NCI-H1417 (cell line): ENCODE results near the gene CORO7.

Experiments used
- DNase-seq, 3 experiments: peaks; one replicate each; lab custom pipeline; 2025; lab: John Stamatoyannopoulos, UW

CORO7 gene

DNA sequence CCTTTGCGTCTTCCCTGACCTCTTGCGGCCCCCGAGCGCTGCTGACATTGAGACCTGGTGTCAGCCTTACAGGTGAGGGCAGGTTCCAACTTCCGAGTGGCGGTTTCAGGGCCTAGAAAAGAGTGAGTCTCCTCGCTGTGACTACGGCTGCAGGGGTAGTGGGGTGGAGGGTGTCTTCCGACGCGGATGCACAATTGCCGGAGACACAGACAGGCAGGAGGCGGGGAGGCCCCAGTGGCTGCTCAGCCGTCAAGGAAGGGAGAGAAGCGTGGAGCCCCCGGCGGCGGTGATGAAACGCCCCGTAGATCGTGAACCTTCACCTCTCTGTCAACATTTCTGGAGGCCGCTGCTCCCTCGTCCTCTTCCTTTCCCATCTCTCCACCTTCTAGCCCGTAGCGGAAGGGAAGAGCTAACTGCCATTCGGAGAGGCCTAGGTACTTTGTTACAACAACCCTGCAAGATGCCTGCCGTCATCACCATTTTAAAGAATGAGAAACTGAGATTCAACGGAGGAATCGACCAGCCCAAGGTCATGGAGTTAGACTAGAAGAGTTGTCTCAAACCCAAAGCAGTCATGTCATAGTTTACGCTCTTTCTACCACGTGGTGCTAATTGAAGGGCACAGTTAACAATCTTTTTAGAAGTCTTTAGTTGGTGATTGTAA, 9.8 kb upstream of the CORO7 start:
- DNase-seq, result no peak

DNA sequence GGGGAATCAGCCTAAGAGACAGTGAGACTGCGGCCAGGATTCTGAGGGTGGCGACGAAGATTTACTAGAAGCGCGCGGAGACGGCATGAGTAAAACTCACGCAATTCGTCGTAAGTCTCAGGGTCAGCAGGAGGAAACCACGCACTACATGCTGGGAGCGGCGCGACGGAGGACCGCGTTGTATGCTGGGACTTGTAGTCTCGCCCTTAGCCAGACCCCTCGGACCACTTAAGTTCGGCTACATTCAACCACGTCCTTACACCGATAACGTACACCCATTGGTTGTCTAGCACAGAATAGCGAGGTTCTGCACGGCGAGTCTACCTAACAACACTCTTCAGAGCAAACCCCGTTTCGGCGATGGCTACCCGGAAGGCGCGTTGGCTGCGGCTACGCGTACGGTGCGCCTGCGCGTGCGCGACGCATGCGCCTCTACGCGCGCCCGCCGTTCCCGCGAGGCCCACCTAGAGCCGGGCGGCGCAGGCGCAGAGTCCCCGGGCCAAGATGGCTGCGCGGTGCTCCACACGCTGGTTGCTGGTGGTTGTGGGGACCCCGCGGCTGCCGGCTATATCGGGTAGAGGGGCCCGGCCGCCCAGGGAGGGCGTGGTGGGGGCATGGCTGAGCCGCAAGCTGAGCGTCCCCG, 9.1 kb upstream of the CORO7 start, which contains the start of gene DNAJA3:
Gene DNAJA3 (plus strand): TSS at position 491 of the 643 bp plus-strand sequence. CDS start 14 bp downstream, at position 505.
- DNase-seq, result peak; percentile 93 to 99 (median 98)

DNA sequence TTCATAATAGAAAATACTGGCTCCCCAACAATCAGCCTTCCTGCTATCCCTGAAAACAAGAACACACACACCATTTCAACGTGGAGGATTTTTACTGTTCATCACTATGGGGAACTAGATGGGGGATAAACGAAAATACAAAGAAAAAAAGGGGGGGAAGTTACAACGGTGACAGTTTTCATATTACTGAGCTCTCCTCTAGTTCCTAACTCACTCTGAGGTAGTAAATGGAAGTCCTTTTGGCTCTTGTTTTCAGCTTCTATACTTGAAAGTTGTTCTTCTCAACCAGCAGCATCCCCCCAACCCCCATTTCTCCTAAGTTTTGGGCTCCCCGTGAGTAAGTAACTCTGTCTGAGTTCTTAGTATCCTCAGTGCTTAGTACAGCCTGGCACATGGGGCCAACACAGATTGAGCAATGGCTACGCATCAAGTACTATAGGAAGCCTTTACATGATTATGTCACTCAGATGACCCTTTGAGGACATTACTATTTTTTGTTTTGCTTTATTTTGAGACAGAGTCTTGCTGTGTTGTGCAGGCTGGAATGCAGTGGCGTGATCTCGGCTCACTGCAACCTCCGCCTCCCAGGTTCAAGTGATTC, 4.2 kb upstream of the CORO7 start:
- no peak for DNase-seq

DNA sequence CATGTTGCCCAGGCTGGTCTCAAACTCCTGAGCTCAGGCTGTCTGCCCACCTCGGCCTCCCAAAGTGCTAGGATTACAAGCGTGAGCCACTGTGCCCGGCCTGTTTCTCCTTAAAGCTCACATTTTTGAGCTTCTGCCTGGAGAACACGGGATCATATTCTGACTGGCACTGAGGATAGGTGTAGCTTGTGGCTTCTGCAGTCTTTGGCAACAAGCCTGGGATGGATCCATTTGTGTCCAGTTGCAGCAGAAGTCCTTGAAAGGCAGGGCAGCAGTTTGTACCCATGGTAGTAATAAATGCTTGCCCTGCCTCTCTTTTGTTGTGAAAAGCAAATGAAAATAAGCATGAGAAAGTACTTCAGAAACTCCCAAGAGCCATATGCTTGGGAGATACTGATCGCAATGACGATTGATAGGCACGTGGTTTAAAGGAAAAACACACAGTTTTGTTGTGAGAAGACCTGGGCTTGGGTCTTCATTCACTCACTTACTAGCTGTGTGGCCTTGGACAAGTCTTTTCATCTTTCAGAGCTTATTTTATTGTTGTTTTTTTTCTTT, 3.1 kb upstream of the CORO7 start:
- no peak for DNase-seq

DNA sequence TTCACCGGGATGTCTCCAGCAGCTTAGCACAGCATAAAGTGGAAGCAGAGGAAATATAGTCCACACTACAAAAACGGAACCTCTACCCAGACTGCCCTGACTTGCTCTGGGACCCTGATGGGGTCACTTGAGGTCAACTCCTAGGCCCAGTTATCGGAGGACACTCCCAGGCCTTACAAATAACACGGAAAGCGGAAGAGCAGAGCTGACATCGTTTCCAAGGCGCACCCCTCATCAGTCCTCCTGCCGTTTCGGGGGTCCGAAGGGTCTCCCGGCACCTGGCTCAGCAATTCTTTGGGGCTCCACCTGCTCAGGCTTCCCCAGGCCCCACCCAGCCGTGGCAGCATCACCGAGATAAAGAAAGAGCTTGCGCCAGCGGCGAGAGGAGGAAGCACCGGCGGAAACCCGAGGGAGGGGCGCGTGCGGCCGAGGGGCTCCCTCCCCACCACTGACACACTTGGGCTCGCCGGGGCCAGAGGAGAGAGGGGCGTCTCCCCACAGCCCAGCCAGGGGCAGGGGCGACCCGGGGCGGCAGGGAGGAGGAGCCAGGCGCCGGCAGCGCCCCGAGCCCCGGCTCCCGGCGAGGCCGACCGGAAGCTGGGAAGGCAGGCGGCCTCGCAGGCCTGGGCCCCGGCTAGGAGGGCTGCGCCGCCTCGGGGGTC, 727 bp downstream of the CORO7 start:
- peak in 2 of 3 experiments; percentile 50 to 60 for DNase-seq

DNA sequence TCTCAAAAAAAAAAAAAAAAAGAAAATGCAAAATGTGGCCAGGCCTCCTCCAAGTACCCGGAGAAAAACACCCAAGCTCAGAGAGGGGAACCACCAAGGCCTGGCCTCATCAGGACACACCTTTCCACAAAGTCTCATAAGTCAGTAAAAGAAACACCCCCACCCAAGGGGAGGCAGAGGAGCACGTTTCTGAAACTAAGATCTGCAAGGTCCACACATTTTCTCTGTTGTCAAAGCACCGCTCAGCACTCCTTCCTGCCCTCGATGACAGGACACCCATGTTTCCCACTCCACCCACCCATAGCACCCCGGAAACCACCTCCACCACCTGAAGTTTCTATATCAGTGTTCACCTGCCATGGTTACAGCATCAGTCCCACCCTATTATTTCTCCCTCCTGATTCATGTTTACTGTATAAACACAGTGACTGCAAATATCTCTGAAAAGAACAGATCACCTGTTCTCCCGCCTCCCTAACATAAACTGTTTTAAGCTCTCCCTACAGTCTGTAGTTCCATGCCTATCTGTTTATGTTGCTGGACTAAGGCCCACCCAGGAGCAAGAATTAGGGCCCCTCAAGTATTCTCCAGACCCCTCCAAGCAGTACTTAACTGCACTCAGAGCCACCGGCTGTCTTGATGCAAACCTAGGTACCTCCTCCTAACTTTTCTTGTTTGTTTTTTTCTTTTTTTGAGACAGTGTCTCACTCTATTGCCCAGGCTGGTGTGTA, 2.0 kb downstream of the CORO7 start:
- peak in 1 of 3 experiments; percentile 30 for DNase-seq

DNA sequence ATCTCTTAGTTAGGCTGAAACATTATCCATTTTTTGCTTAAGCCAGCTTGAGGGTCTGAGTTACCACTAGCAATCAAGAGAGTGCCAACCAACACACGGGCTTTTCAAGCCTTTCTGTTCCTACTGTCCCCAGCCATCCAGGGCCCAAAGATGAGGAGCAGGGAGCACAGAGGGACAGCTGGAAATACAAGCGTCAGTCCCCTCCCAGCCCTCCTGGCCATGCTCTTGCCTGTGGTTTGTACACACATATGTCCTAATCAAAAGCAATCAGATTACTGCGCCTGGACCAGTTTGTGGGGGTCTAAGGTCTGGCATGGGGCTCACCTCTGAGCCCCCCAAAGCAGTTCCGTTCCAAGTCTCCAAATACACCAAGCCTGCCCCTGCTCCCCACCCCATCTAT, 3.5 kb downstream of the CORO7 start:
- no peak for DNase-seq

DNA sequence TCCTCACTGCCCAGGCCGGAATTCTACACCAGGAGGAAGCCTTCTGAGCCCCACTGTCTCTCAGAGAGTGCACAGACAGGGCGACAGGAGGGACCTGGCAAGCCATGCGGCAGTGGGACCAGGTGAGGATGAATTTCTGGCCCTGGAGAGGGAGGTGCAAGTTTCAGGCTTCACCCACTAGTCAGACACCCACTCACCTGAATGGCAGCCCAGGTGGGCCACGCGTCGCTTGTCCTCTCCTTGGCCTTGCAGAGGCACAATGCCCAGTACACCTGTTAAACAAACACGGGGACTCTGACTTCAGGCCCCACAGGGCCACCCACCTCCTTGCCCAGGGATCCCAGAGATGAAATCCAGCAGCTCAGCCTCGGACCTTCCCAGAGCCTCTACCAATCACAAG, 4.2 kb downstream of the CORO7 start:
- no peak for DNase-seq

DNA sequence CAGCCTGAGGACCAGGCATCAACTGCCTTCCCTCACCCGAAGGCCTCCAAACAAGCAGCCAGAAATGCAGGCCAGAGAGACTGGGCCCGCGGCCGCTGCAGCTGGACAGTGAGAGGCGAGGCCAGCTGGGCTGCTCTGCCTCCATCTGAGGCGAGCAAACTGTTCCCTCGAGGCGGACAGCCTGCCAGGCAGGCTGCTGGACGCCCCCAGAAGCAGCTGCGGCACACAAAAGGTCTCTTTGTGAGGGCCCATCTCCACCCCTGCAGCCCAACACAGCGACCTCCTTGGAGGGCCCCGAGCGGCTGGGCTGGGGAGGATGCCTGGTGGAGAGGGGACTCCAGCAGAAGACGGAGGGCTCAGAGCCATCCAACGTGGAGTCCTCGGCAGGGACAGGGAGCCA, 4.7 kb downstream of the CORO7 start:
- DNase-seq, result peak in 1 of 3 experiments; percentile 19

DNA sequence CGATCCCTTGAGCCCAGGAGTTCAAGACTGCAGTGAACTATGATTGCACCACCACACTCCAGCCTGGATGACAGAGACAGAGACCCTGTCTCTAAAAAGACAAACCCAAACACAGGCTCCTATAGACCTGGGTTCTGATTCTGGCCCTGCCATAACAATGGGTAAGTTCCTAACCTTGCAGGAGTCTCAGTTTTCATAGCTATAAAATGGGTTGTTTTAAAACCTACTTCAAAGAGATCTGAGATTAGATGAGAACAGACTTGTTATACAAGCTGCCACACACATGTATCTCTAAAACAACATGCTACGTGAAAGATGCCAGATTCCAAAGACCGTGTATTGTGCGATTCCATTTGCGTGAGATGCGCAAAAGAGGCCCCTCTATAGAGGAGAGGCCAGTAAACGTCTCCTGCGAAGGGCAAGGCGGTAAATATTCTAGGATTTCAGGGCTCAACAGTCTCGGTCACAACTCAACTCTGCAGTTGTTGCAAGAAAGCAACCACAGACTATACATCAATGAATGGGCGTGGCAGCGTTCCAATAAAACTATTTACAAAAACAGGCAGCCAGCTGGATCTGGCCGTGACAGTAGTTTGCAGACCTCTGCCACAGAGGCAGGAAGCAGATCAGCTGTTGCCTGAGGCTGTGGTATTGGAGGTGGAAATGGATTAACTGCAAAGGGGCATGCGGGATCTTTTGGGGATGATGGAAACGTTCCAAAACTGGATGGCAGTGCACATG, 5.9 kb downstream of the CORO7 start:
- DNase-seq, result peak in 1 of 3 experiments; percentile 12

DNA sequence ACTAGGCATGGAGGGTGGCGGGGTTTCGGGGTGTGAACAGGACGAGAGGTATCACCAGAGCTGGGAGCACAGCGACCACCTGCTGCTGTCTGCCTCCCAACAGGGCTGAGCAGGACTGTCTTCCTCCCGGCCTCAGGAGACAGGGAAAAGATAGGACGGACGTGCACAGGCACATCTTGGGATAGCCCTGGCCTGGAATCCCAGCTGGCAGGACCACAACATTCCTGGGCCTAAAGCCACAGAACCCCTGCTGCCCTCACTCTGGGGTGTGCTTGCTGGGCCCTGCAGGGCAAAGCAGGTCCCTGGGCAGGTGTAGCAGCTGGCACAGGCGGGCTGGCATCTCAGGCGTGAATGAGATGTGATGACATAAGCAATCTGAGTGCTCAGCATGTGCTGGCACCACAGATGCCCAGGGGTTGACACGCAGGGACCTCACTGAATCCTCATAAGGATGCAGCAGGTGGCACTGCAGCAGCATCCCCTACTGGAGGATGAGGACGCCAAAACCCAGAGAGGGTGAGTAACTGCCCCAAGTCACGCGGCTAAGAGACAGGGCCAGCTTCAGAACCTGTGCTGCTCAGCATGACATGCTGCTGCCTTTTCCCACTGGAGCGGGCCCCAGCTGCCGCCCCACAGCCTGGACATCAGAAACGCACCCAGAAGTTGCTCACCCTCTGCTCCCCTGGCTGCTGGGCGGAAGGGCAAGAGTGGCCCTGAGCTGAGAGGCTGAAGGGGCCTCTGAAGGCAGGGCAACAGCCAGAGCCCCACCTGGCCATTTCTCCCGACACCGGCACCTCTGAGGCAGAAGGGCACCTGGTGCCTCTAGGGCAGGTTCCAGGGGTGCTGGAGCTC, 7.1 kb downstream of the CORO7 start:
- DNase-seq, result peak in 1 of 3 experiments; percentile 50

DNA sequence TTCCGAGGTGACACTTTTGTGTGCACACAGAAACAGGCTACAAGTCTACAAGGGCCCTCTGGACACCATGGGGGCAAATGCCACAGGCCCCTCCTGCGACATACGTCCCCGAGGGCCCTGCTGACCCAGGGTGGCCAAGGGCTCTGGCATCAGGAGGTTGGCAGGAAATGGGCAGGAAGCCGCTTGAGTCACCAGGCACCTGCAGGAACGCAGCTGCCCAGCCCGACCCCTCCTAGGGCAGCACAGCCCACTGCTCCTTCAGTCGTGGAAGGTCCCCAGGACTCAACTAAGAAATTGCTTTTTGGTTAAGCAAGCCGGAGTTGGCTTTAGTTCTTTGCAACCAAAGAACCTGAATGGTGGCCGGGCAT, 8.1 kb downstream of the CORO7 start:
- DNase-seq, result no peak

DNA sequence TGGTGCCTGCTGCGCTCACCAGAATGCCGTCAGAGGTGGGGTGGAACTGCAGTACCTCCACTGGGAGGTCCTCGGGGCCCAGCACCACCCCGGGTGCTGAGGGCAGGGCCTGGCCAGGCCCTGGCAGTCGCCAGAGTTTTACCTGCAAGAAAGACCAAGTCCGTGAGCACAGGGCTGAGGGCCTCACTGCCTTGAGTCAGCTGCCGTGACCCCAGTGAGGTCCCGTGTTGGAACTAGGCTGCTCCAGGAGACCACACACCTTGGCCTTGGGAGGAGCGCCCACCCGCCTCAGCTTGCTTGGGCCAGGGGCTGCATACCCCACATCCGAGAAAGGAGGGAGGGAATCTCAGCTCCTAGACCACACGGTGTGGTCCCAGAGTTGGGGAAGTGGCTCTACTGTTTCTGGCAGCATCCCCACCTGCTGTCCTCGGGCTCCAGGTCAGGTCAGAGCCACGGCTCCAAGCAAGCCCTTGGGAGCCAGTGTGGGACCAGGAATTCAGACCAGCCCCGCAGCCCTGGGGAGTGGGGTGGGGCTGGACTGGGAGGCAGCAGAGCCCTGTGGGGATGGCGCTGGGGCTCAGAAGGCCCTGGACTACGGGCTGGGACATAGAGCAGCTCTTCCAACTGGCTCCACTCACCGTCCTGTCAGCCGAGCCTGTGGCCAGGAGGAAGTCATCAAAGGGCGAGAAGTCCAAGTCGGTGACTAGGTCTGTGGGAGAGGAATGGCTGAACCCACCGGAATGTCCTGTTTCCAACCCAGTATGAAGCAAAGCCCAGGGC, 8.7 kb downstream of the CORO7 start:
- no peak for DNase-seq

DNA sequence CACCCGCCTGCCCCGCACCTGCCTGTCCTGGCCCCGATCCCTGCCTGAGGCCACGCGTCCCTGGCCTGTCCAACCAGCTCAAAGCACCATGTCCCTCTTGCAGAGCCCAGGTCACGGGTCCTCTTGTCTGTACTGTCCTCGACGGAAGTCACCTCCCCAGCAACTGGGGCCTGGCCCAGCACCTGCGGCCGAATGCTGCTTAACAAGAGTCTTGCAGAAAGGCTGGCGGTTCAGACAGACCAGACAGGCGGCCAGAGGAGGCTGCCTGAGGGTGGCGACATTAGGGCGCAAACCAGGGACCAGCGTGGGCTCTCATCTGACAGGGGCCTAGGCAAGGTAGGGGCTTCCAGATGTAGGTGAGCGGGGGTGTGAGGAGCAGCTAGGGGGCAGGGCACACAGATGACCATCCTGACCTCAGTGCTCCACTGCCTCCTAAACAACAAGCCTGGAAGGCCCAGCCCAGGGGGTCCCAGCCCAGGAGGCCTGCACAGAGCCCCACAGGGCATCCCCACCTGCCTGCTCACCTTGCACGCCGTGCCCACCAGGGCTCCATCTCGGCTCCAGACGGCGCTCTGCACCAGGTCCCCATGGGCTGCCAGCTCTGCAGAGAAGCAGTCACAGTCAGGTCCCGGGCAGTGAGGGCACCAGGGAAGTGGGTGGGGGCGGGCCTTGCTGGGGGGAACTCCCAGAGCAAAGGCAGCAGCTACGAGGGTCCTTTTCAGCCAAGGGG, 11.3 kb downstream of the CORO7 start:
- DNase-seq, result no peak

DNA sequence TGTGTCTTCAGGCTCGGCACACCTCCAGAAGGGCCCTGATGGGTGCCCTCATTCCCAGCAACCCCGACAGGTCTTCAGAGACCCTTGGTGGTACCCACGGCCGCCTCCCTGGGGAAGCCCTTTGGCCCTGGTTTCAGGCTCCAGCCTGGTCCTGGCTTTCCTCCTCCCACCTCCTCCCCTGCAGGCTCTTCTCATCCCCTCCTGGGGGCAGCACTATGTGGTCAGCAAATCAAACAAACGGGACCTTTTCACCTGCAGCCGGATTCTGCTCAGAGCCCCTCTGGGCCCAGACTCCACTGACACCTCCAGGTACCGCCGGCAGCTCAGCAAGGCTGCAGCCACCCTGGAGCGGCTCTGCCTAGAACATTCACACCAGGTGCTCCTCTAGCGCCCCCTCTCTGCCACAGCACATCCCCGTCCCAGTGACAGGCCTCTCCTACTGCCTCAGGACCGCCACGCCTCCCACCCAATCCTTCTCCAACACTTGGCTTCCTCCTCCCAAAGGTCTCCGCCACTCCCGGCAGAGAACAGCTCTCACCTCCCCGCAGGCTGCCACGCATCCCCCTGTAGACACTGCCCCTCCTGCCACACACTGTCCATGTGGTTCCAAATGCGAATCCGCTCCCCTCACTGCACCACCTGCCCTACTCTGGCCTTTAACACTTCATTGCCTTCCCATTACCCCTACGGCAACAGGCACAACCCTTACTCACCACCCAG, 12.0 kb downstream of the CORO7 start:
- peak in 1 of 3 experiments; percentile 9 for DNase-seq

DNA sequence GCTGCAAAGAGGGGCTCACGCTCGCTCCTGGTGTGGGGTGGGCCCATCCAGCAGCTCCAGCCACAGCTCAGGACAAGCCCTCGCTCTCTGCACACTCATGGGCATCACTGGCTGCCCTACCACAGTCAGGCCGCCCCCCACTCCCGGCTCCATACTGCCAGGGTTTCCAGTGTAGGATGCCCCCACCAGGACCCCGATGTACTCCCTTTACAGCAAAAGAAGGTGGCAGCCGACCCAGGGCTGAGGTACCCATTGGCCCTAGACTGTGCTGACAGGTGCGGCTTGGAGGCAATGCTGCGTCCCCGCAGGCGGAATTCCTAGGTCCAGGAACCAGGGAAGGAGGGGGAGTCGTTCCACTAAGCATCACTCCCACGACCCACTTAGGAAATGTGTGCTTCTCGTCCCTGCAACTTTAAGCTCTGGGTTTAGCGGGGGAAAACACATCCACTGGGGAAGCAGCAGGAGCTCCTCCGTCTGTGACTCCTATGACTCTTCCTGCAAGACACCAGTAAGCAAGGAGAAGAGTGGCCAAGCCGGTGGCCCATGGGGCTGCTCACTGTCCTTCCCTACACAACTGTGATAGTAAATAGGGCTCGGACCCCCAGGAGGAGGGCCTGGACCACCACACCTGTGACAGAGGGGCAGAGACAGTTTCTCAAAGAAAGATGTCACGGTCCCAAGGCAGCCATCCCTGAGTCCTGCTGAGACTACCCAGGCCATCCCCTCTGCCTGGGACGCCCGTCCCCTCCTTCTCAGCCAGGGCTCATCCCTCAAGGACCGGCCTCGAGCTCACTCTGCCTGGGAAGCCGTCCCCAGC, 13.1 kb downstream of the CORO7 start:
- DNase-seq, result no peak
